ENCODE measurements around the gene OAS2. TPM values are rescaled to one million over a fixed set of nuclear protein-coding genes. Genes with fewer than 3 reads are reported as not detected.

Gene OAS2
- total and polyA plus RNA-seq, 9 of the 15 experiments (the other 6 are each of a cell fraction or from before 2014, with no cell fraction given), result 0.13 to 0.85 TPM; not detected in 7

DNA sequence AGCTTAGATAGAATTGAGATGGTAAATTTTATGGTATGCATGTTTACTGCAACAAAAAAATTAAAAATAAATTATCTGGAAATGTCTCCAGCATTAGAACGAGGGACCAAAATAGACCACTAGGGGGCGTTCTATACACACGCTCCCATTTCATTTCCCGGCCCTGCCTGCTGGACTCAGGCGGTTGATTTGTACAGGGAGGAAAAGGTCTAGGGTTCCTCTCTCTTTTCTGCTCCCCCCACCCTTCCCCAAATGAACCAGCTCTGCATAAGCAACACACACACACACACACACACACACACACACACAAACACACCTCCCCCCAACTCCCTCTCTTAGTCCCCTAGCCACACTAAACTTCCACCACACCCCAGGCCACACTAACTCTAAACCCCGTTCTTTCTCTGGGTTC lies 70.4 kb downstream of the OAS2 start:
- Histone ChIP-seq H3K27me3 (ENCODE audit: control insufficient read depth in 2 of 2, insufficient read depth in 2 of 2, low read length in 2 of 2) (peaks cover 0 to 14% of the 10 kb centered on the region in 2 experiments; a peak in 2 of 5 replicates), H3K4me3 (no peak overlapping the region), H3K9me1 (ENCODE audit: control insufficient read depth, insufficient read depth, low read length) (no peaks in the 10 kb centered on the region), H3K36me3 (ENCODE audit: control insufficient read depth, insufficient read depth, low read length) (no peaks in the 10 kb centered on the region), H4K20me1 (replicated peaks; ENCODE audit: control insufficient read depth, insufficient read depth, low read length) (0 out of 2 replicates have a peak, but pooled peaks cover 6% of the 10 kb centered on the region), H3K27ac (ENCODE audit: extremely low read depth, low read depth, low read length) (no peak overlapping the region), H3K9me3 (replicated peaks; ENCODE audit: control insufficient read depth, insufficient read depth, low read depth, low read length) (no peaks in the 10 kb centered on the region), H3K4me1 (replicated peaks in 1 of 2; ENCODE audit: control insufficient read depth in 2 of 2, insufficient read depth in 2 of 2, low read length in 2 of 2) (no peaks in the 10 kb centered on the region; a peak in 1 of 5 replicates), H3K9ac (ENCODE audit: insufficient read depth in 1 of 2, low read depth in 2 of 2, low read length in 2 of 2) (no peak overlapping the region), H3K79me2 (ENCODE audit: control insufficient read depth, insufficient read depth, low read length) (no peaks in the 10 kb centered on the region), H3K4me2 (ENCODE audit: insufficient read depth, low read length) (no peak overlapping the region), H2AFZ (ENCODE audit: low read depth, low read length) (no peak overlapping the region)
- in situ Hi-C loops (cut with MboI) (loop anchor here (5.0 kb wide), 1 partner anchor 124 kb away; no protein-coding TSS in a partner anchor), intact Hi-C loops (cut with micrococcal nuclease) (loop anchor here (1.0 kb wide), 3 partner anchors 50 to 126 kb away; no protein-coding TSS in a partner anchor)
- 11% methylated on average over 3 of the region's 6 CpGs for WGBS (ENCODE audit: insufficient coverage, low coverage, missing lambda C conversion rate)
- ATAC-seq (peak; percentile 99), DNase-seq (ENCODE audit: extremely low read depth in 1 of 4, low spot score in 3 of 4) (peak; percentile 74 to 80 (median 74)), FAIRE-seq (peak; percentile 84)
- ChIA-PET CTCF (ENCODE audit: low intra/inter-chr PET ratio) (interaction anchor here (0.7 to 2.2 kb wide), 5 partner anchors 44 to 126 kb away, joined by 3 to 21 read pairs (median 7); no protein-coding TSS in a partner anchor), POLR2A (interaction anchor here (0.6 kb wide), 1 partner anchor 1384 kb away, joined by 3 read pairs; no protein-coding TSS in a partner anchor)
- no TSS peak for BruUV-seq (replicated peaks)
- TF ChIP-seq, protein P1, sequence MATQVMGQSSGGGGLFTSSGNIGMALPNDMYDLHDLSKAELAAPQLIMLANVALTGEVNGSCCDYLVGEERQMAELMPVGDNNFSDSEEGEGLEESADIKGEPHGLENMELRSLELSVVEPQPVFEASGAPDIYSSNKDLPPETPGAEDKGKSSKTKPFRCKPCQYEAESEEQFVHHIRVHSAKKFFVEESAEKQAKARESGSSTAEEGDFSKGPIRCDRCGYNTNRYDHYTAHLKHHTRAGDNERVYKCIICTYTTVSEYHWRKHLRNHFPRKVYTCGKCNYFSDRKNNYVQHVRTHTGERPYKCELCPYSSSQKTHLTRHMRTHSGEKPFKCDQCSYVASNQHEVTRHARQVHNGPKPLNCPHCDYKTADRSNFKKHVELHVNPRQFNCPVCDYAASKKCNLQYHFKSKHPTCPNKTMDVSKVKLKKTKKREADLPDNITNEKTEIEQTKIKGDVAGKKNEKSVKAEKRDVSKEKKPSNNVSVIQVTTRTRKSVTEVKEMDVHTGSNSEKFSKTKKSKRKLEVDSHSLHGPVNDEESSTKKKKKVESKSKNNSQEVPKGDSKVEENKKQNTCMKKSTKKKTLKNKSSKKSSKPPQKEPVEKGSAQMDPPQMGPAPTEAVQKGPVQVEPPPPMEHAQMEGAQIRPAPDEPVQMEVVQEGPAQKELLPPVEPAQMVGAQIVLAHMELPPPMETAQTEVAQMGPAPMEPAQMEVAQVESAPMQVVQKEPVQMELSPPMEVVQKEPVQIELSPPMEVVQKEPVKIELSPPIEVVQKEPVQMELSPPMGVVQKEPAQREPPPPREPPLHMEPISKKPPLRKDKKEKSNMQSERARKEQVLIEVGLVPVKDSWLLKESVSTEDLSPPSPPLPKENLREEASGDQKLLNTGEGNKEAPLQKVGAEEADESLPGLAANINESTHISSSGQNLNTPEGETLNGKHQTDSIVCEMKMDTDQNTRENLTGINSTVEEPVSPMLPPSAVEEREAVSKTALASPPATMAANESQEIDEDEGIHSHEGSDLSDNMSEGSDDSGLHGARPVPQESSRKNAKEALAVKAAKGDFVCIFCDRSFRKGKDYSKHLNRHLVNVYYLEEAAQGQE (IDR thresholded peaks at IDR 0.05; ENCODE audit: borderline replicate concordance), result peak; percentile 76; the same call in 1 of the 2 replicates
- TF ChIP-seq, protein P1 (CRISPR knock-in tag; IDR thresholded peaks at IDR 0.05; ENCODE audit: low read depth), result no peak
- 0 out of 2 replicates have a peak, but pooled peaks have one; percentile 27 for TF ChIP-seq RB1 (IDR thresholded peaks at IDR 0.05; ENCODE audit: low read depth)
- peak; percentile 65; the same call in 1 of the 2 replicates for TF ChIP-seq CC2D1A (IDR thresholded peaks at IDR 0.05)
- TF ChIP-seq, protein P2, sequence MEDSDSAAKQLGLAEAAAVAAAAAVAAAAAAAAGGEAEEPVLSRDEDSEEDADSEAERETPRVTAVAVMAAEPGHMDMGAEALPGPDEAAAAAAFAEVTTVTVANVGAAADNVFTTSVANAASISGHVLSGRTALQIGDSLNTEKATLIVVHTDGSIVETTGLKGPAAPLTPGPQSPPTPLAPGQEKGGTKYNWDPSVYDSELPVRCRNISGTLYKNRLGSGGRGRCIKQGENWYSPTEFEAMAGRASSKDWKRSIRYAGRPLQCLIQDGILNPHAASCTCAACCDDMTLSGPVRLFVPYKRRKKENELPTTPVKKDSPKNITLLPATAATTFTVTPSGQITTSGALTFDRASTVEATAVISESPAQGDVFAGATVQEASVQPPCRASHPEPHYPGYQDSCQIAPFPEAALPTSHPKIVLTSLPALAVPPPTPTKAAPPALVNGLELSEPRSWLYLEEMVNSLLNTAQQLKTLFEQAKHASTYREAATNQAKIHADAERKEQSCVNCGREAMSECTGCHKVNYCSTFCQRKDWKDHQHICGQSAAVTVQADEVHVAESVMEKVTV (CRISPR knock-in tag; IDR thresholded peaks at IDR 0.05), result peak; percentile 61; the same call in 1 of the 2 replicates
- TF ChIP-seq KLF16 (IDR thresholded peaks at IDR 0.05), result 0 out of 2 replicates have a peak, but pooled peaks have one; percentile 16
- TF ChIP-seq, protein P3, sequence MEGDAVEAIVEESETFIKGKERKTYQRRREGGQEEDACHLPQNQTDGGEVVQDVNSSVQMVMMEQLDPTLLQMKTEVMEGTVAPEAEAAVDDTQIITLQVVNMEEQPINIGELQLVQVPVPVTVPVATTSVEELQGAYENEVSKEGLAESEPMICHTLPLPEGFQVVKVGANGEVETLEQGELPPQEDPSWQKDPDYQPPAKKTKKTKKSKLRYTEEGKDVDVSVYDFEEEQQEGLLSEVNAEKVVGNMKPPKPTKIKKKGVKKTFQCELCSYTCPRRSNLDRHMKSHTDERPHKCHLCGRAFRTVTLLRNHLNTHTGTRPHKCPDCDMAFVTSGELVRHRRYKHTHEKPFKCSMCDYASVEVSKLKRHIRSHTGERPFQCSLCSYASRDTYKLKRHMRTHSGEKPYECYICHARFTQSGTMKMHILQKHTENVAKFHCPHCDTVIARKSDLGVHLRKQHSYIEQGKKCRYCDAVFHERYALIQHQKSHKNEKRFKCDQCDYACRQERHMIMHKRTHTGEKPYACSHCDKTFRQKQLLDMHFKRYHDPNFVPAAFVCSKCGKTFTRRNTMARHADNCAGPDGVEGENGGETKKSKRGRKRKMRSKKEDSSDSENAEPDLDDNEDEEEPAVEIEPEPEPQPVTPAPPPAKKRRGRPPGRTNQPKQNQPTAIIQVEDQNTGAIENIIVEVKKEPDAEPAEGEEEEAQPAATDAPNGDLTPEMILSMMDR (IDR thresholded peaks at IDR 0.05 in 2 of 3, conservative IDR thresholded peaks at IDR 0.05 in 1 of 3; ENCODE audit: insufficient read depth in 2 of 3, low read depth in 1 of 3, low read length in 3 of 3), result peak; percentile 76 to 94 (median 83)
- TF ChIP-seq LARP7 (IDR thresholded peaks at IDR 0.05), result 0 out of 2 replicates have a peak, but pooled peaks have one; percentile 30
- TF ChIP-seq RAD21 (CRISPR knock-in tag; conservative IDR thresholded peaks at IDR 0.05 in 1 of 2, IDR thresholded peaks at IDR 0.05 in 1 of 2), result peak; percentile 78 to 86
- TF ChIP-seq ARID2 (IDR thresholded peaks at IDR 0.05), result no peak
